Activated T-helper 2 cell treated with anti-CD3 and anti-CD28 coated beads, Interferon-gamma antibody, Interleukin-2, Interleukin-4, amounts not matched to agents 10 μg/mL and 5 μg/mL and 100 μg/mL, durations not matched to agents 14 hours and 24 hours and 36 hours (primary cell): ENCODE results near the gene SPEM2. TPM values are rescaled to one million over a fixed set of nuclear protein-coding genes. Genes with fewer than 3 reads are reported as not detected.

Experiments used
- total RNA-seq: library from RNA; stranded (reverse); gene quantifications from 2 replicates; pipeline ENCODE4 v1.2.3, GENCODE V29; 2022

SPEM2 gene
- total RNA-seq, 1 donor from 2014 or later: not detected

Other genes with a start within 250 kb of the SPEM2 start
- gene ASGR1, start 246.2 kb upstream of the SPEM2 start, total RNA-seq: 1.7 and 1.8 TPM in 2 replicates
- gene DLG4, start 205.8 kb upstream of the SPEM2 start, total RNA-seq: 10.5 and 10.6 TPM in 2 replicates
- gene ACADVL, start 205.7 kb upstream of the SPEM2 start, total RNA-seq: 492 and 503 TPM in 2 replicates
- 69.7 and 73.1 TPM in 2 replicates for gene DVL2, start 191.1 kb upstream of the SPEM2 start, total RNA-seq
- 43.4 and 47.8 TPM in 2 replicates for gene PHF23, start 186.2 kb upstream of the SPEM2 start, total RNA-seq
- 145 and 147 TPM in 2 replicates for gene GABARAP, start 183.2 kb upstream of the SPEM2 start, total RNA-seq
- gene CTDNEP1, start 173.9 kb upstream of the SPEM2 start, total RNA-seq: 170 and 181 TPM in 2 replicates
- 64.8 and 65.3 TPM in 2 replicates for gene ELP5, start 173.4 kb upstream of the SPEM2 start, total RNA-seq
- gene CLDN7, start 163.1 kb upstream of the SPEM2 start, total RNA-seq: 0.21 and 0.41 TPM in 2 replicates
- 0.14 and 0.25 TPM in 2 replicates for gene SLC2A4, start 143.9 kb upstream of the SPEM2 start, total RNA-seq
- 0.43 and 0.51 TPM in 2 replicates for gene YBX2, start 131.0 kb upstream of the SPEM2 start, total RNA-seq
- 1,189 and 1,199 TPM in 2 replicates for gene EIF5A, start 118.0 kb upstream of the SPEM2 start, total RNA-seq
- 57.6 and 64.9 TPM in 2 replicates for gene GPS2, start 110.3 kb upstream of the SPEM2 start, total RNA-seq
- 45.7 and 47.7 TPM in 2 replicates for gene NEURL4, start 96.3 kb upstream of the SPEM2 start, total RNA-seq
- gene ACAP1, start 89.1 kb upstream of the SPEM2 start, total RNA-seq: 361 and 382 TPM in 2 replicates
- gene KCTD11, start 73.5 kb upstream of the SPEM2 start, total RNA-seq: 8.0 and 8.5 TPM in 2 replicates
- 0.25 TPM in 1 of 2 replicates, not detected in the other for gene TMEM95, start 70.5 kb upstream of the SPEM2 start, total RNA-seq
- gene TNK1, start 44.5 kb upstream of the SPEM2 start, total RNA-seq: 4.0 and 5.2 TPM in 2 replicates
- gene PLSCR3, start 31.1 kb upstream of the SPEM2 start, total RNA-seq: 75.4 and 76.2 TPM in 2 replicates
- gene TMEM256, start 21.5 kb upstream of the SPEM2 start, total RNA-seq: 67.3 and 67.7 TPM in 2 replicates
- gene NLGN2, start 17.8 kb upstream of the SPEM2 start, total RNA-seq: 3.9 and 4.2 TPM in 2 replicates
- not detected in 2 replicates for gene SPEM1, start 5.3 kb upstream of the SPEM2 start, total RNA-seq
- not detected in 2 replicates for gene SPEM3, start 3.2 kb downstream of the SPEM2 start, total RNA-seq
- gene TMEM102, start 9.8 kb downstream of the SPEM2 start, total RNA-seq: 13.4 and 14.8 TPM in 2 replicates
- gene FGF11, start 13.9 kb downstream of the SPEM2 start, total RNA-seq: 4.8 and 6.1 TPM in 2 replicates
- gene CHRNB1, start 19.4 kb downstream of the SPEM2 start, total RNA-seq: 6.6 and 6.9 TPM in 2 replicates
- 20.2 and 20.3 TPM in 2 replicates for gene ZBTB4, start 54.0 kb downstream of the SPEM2 start, total RNA-seq
- gene SLC35G6, start 55.8 kb downstream of the SPEM2 start, total RNA-seq: not detected in 2 replicates
- gene POLR2A, start 58.8 kb downstream of the SPEM2 start, total RNA-seq: 247 and 261 TPM in 2 replicates
- 31.8 and 36.0 TPM in 2 replicates for gene TNFSF12, start 123.4 kb downstream of the SPEM2 start, total RNA-seq
- 2.9 and 3.5 TPM in 2 replicates for gene TNFSF13, start 133.1 kb downstream of the SPEM2 start, total RNA-seq
- gene SENP3, start 136.3 kb downstream of the SPEM2 start, total RNA-seq: 64.9 and 69.6 TPM in 2 replicates
- gene CD68, start 154.0 kb downstream of the SPEM2 start, total RNA-seq: 9.6 and 10.1 TPM in 2 replicates
- gene MPDU1, start 158.2 kb downstream of the SPEM2 start, total RNA-seq: 98.6 and 106 TPM in 2 replicates
- 0.21 and 0.60 TPM in 2 replicates for gene SOX15, start 164.5 kb downstream of the SPEM2 start, total RNA-seq
- 59.0 and 63.1 TPM in 2 replicates for gene FXR2, start 189.3 kb downstream of the SPEM2 start, total RNA-seq
- gene SAT2, start 202.2 kb downstream of the SPEM2 start, total RNA-seq: 25.4 and 27.9 TPM in 2 replicates
- gene SHBG, start 204.5 kb downstream of the SPEM2 start, total RNA-seq: 0.46 TPM in 1 of 2 replicates, not detected in the other
- 0.32 and 0.37 TPM in 2 replicates for gene ATP1B2, start 225.3 kb downstream of the SPEM2 start, total RNA-seq